Neural cell (in vitro differentiated cells): ENCODE results near the gene ACTL8. TPM values are rescaled to one million over a fixed set of nuclear protein-coding genes. Genes with fewer than 3 reads are reported as not detected.

Source experiments
- H2AFZ ChIP-seq: fragments of 200-600, 300-800 bp; sonication (generic), shearing (Covaris generic); 2 replicates; pipeline ENCODE4 v1.6.0; 2014; ENCODE audit warnings: low read depth, mild to moderate bottlenecking, antibody characterized with exemption, low read length, moderate library complexity
- H3F3A ChIP-seq: fragments of 200-600 bp; shearing (Covaris generic); 2 replicates; pipeline ENCODE4 v1.6.1; 2016; ENCODE audit warnings: mild to moderate bottlenecking, moderate library complexity, mixed read lengths, antibody characterized with exemption, low read length; ENCODE audit not compliant: insufficient read depth, poor library complexity, severe bottlenecking
- H3K27ac ChIP-seq: fragments of 200-600, 300-800 bp; sonication (generic), shearing (Covaris generic); 2 replicates; pipeline ENCODE4 v1.5.1; 2014; ENCODE audit warnings: mild to moderate bottlenecking, low read length, moderate library complexity
- H3K27me3 ChIP-seq: fragments of 300-800, 200-600 bp; sonication (generic), shearing (Covaris generic); 2 replicates; pipeline ENCODE4 v1.6.0; 2014; ENCODE audit warnings: mild to moderate bottlenecking, low read depth, low read length, moderate library complexity; ENCODE audit not compliant: insufficient read depth
- H3K36me3 ChIP-seq: fragments of 300-800, 200-600 bp; sonication (generic), shearing (Covaris generic); 2 replicates; pipeline ENCODE4 v1.5.1; 2014; ENCODE audit warnings: mild to moderate bottlenecking, antibody characterized with exemption, low read length, moderate library complexity; ENCODE audit not compliant: insufficient read depth
- H3K4me2 ChIP-seq: fragments of 300-800, 200-600 bp; sonication (generic), shearing (Covaris generic); 2 replicates; pipeline ENCODE4 v1.6.0; 2014; ENCODE audit warnings: mild to moderate bottlenecking, low read length
- H3K4me3 ChIP-seq: fragments of 300-800, 200-600 bp; sonication (generic), shearing (Covaris generic); 2 replicates; pipeline ENCODE4 v1.5.1; 2014; ENCODE audit warnings: mild to moderate bottlenecking, low read length, moderate library complexity
- H3K79me2 ChIP-seq: fragments of 200-600 bp; shearing (Covaris generic); replicated peaks from 2 replicates; pipeline ENCODE4 v1.6.0; 2014; ENCODE audit warnings: mild to moderate bottlenecking, low read length, moderate library complexity; ENCODE audit not compliant: insufficient read depth
- H3K9ac ChIP-seq: fragments of 300-800, 200-600 bp; sonication (generic), shearing (Covaris generic); 2 replicates; pipeline ENCODE4 v1.6.1; 2016; ENCODE audit warnings: mild to moderate bottlenecking, low read length, mixed read lengths
- H3K9me2 ChIP-seq: fragments of 200-600 bp; shearing (Covaris generic); 2 replicates; pipeline ENCODE4 v1.6.1; 2016; ENCODE audit warnings: mild to moderate bottlenecking, low read length, mixed read lengths; ENCODE audit not compliant: insufficient read depth
- H3K9me3 ChIP-seq: fragments of 200-600, 300-800 bp; sonication (generic), shearing (Covaris generic); 2 replicates; pipeline ENCODE4 v1.6.1; 2016; ENCODE audit warnings: mild to moderate bottlenecking, mixed run types, low read length, moderate library complexity, mixed read lengths
- H4K20me1 ChIP-seq: fragments of 200-600 bp; shearing (Covaris generic); 2 replicates; pipeline ENCODE4 v1.6.1; 2016; ENCODE audit warnings: mild to moderate bottlenecking, mixed run types; ENCODE audit not compliant: insufficient read depth
- EP300 ChIP-seq: fragments of 450-650 bp; conservative IDR thresholded peaks from 2 replicates; pipeline ENCODE4 v1.6.1; 2014; ENCODE audit warnings: antibody characterized with exemption, mild to moderate bottlenecking, moderate library complexity; ENCODE audit not compliant: poor library complexity, severe bottlenecking
- EZH2 ChIP-seq: fragments of 200-600, 300-800 bp; shearing (Covaris generic), sonication (generic); IDR thresholded peaks from 2 replicates; pipeline ENCODE4 v1.6.1; 2014; ENCODE audit warnings: antibody characterized with exemption, low read length, borderline replicate concordance, mild to moderate bottlenecking; ENCODE audit not compliant: insufficient read depth, poor library complexity, severe bottlenecking
- MXI1 ChIP-seq: fragments of 450-650 bp; conservative IDR thresholded peaks from 2 replicates; pipeline ENCODE4 v1.6.1; 2014; ENCODE audit warnings: antibody characterized with exemption, mild to moderate bottlenecking; ENCODE audit not compliant: poor library complexity, severe bottlenecking
- POLR2AphosphoS5 ChIP-seq: IDR thresholded peaks from 2 replicates; pipeline ENCODE4 v1.6.1; 2012
- RAD21 ChIP-seq: fragments of 450-650 bp; conservative IDR thresholded peaks from 2 replicates; pipeline ENCODE4 v1.6.1; 2014; ENCODE audit warnings: antibody characterized with exemption, mild to moderate bottlenecking, moderate library complexity
- SMC3 ChIP-seq: fragments of 450-650 bp; conservative IDR thresholded peaks from 2 replicates; pipeline ENCODE4 v1.6.1; 2014; ENCODE audit warnings: antibody characterized with exemption, mild to moderate bottlenecking, moderate library complexity; ENCODE audit not compliant: poor library complexity
- TAF1 ChIP-seq: IDR thresholded peaks from 2 replicates; pipeline ENCODE4 v1.6.1; 2012; ENCODE audit warnings: low read depth
- polyA plus RNA-seq: library from polyadenylated mRNA; depleted of rRNA; stranded (reverse); fragments of >200 nt; gene quantifications from 2 replicates; pipeline ENCODE4 v1.2.3, GENCODE V29; 2014
- TF ChIP-seq, protein P1 (sequence below): IDR thresholded peaks from 2 replicates; pipeline ENCODE4 v1.6.1; 2012; ENCODE audit warnings: borderline replicate concordance
- TF ChIP-seq, protein P2 (sequence below): fragments of 450-650 bp; IDR thresholded peaks from 2 replicates; pipeline ENCODE4 v1.5.1; 2014; ENCODE audit warnings: antibody characterized with exemption, mild to moderate bottlenecking, moderate library complexity; ENCODE audit not compliant: poor library complexity, severe bottlenecking

The ACTL8 gene
- polyA plus RNA-seq, 1 donor from 2014 or later, result not detected

DNA sequence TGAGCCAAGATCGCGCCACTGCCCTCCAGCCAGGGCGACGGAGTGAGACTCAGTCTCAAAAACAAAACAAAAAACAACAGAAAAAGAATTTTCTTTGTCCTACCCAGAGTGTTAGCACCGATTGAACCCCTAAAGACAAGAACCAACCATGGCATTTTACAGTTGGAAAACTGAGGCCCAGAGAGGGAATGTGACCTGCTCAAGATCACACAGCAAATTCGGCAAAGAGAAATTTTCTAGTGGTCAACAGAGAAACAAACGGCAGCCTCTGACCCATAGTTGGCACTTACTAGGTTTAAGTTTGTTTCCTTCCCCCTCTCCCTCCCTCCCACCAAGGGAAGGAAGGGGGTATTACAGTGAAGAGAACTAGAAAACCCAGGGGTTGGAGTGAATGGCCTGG is 20.5 kb upstream of the ACTL8 start:
- H2AFZ ChIP-seq, result no peak overlapping the region
- H3K27me3 ChIP-seq, result no peaks in the 10 kb centered on the region
- no peak overlapping the region for H3K4me3 ChIP-seq
- no peak overlapping the region for H3K27ac ChIP-seq
- H3K9me3 ChIP-seq, result no peaks in the 10 kb centered on the region
- H4K20me1 ChIP-seq, result no peaks in the 10 kb centered on the region
- H3K9ac ChIP-seq, result no peak overlapping the region
- H3F3A ChIP-seq, result no peaks in the 10 kb centered on the region
- no peaks in the 10 kb centered on the region for H3K9me2 ChIP-seq
- no peak for TF ChIP-seq TAF1
- TF ChIP-seq SMC3, result no peak
- TF ChIP-seq, protein P1, sequence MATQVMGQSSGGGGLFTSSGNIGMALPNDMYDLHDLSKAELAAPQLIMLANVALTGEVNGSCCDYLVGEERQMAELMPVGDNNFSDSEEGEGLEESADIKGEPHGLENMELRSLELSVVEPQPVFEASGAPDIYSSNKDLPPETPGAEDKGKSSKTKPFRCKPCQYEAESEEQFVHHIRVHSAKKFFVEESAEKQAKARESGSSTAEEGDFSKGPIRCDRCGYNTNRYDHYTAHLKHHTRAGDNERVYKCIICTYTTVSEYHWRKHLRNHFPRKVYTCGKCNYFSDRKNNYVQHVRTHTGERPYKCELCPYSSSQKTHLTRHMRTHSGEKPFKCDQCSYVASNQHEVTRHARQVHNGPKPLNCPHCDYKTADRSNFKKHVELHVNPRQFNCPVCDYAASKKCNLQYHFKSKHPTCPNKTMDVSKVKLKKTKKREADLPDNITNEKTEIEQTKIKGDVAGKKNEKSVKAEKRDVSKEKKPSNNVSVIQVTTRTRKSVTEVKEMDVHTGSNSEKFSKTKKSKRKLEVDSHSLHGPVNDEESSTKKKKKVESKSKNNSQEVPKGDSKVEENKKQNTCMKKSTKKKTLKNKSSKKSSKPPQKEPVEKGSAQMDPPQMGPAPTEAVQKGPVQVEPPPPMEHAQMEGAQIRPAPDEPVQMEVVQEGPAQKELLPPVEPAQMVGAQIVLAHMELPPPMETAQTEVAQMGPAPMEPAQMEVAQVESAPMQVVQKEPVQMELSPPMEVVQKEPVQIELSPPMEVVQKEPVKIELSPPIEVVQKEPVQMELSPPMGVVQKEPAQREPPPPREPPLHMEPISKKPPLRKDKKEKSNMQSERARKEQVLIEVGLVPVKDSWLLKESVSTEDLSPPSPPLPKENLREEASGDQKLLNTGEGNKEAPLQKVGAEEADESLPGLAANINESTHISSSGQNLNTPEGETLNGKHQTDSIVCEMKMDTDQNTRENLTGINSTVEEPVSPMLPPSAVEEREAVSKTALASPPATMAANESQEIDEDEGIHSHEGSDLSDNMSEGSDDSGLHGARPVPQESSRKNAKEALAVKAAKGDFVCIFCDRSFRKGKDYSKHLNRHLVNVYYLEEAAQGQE, result no peak
- no peak for TF ChIP-seq POLR2AphosphoS5
- no peak for TF ChIP-seq EZH2
- no peak for TF ChIP-seq MXI1
- TF ChIP-seq, protein P2, sequence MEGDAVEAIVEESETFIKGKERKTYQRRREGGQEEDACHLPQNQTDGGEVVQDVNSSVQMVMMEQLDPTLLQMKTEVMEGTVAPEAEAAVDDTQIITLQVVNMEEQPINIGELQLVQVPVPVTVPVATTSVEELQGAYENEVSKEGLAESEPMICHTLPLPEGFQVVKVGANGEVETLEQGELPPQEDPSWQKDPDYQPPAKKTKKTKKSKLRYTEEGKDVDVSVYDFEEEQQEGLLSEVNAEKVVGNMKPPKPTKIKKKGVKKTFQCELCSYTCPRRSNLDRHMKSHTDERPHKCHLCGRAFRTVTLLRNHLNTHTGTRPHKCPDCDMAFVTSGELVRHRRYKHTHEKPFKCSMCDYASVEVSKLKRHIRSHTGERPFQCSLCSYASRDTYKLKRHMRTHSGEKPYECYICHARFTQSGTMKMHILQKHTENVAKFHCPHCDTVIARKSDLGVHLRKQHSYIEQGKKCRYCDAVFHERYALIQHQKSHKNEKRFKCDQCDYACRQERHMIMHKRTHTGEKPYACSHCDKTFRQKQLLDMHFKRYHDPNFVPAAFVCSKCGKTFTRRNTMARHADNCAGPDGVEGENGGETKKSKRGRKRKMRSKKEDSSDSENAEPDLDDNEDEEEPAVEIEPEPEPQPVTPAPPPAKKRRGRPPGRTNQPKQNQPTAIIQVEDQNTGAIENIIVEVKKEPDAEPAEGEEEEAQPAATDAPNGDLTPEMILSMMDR, result no peak
- TF ChIP-seq RAD21, result no peak
- no peak for TF ChIP-seq EP300
- no peak overlapping the region for H3K4me2 ChIP-seq
- H3K36me3 ChIP-seq, result no peaks in the 10 kb centered on the region
- H3K79me2 ChIP-seq, result no peaks in the 10 kb centered on the region

DNA sequence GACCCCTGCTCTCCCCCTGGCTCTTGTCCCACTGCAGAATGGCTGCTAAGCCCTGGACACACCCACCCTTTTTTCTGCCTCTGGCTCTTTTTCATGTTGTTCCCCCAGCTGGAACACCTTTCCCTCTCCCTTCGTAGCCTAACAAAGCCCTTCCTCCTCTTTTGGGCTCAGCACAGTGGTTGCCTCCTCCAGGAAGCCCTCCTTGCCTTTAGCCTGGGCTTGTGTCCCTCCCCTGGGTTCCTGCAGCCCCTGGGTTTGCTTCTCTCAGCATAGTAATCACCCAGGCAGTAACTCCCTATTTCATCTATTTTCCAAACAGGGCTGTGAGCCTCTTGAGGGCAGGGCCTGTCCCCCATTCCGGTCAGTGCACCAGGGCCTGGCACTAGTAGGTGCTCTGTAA is 19.8 kb upstream of the ACTL8 start:
- TF ChIP-seq, protein P1, result no peak
- TF ChIP-seq MXI1, result no peak
- no peak for TF ChIP-seq RAD21
- TF ChIP-seq EP300, result no peak
- no peak for TF ChIP-seq SMC3
- no peak for TF ChIP-seq TAF1
- TF ChIP-seq, protein P2, result no peak
- no peak for TF ChIP-seq EZH2
- no peak for TF ChIP-seq POLR2AphosphoS5

More for the DNA sequence above, 19.8 kb upstream of the ACTL8 start:
- no peak overlapping the region for H3K4me3 ChIP-seq
- no peaks in the 10 kb centered on the region for H3F3A ChIP-seq
- H3K27me3 ChIP-seq, result no peaks in the 10 kb centered on the region
- H3K27ac ChIP-seq, result no peak overlapping the region
- no peak overlapping the region for H3K4me2 ChIP-seq
- H4K20me1 ChIP-seq, result no peaks in the 10 kb centered on the region
- H3K9ac ChIP-seq, result no peak overlapping the region
- H3K9me3 ChIP-seq, result no peaks in the 10 kb centered on the region
- no peaks in the 10 kb centered on the region for H3K36me3 ChIP-seq
- no peak overlapping the region for H2AFZ ChIP-seq
- no peaks in the 10 kb centered on the region for H3K79me2 ChIP-seq
- H3K9me2 ChIP-seq, result no peaks in the 10 kb centered on the region
